HG03097 (cell line): Measurements from ENCODE around the gene CATSPERB.
"Not testable (repeated sequence)": the region's sequence is repeated elsewhere in the genome, so short reads cannot be mapped to it uniquely, and the experiment has no call there.

Experiments used
- ATAC-seq: cut with Tn5 transposase; IDR thresholded peaks from one replicate; pipeline ENCODE4 v1.9.1; 2021; ENCODE audit not compliant: unreplicated experiment, low FRiP score

CATSPERB gene

GRCh38 chr14:91732859-91733477 lies 1.1 kb upstream of the CATSPERB start:
- no peak for ATAC-seq

- no peak for ATAC-seq
Observed at GRCh38 chr14:91732439-91732838, 553 bp upstream of the CATSPERB start.

- no peak for ATAC-seq
Observed at GRCh38 chr14:91731018-91731417, 868 bp downstream of the CATSPERB start.

- ATAC-seq: no peak
Observed at GRCh38 chr14:91729756-91730155, 2.1 kb downstream of the CATSPERB start.

GRCh38 chr14:91728616-91729183 lies 3.2 kb downstream of the CATSPERB start:
- no peak for ATAC-seq

GRCh38 chr14:91727121-91727520 lies 4.8 kb downstream of the CATSPERB start:
- ATAC-seq: no peak

- ATAC-seq: no peak
Observed at GRCh38 chr14:91723501-91723900, 8.4 kb downstream of the CATSPERB start.

GRCh38 chr14:91722386-91722785 lies 9.5 kb downstream of the CATSPERB start:
- no peak for ATAC-seq

GRCh38 chr14:91719839-91720238 lies 12.0 kb downstream of the CATSPERB start:
- ATAC-seq: no peak

GRCh38 chr14:91716999-91717398 lies 14.9 kb downstream of the CATSPERB start:
- ATAC-seq: no peak

GRCh38 chr14:91714805-91715204 lies 17.1 kb downstream of the CATSPERB start:
- no peak for ATAC-seq

GRCh38 chr14:91708795-91709194 lies 23.1 kb downstream of the CATSPERB start:
- ATAC-seq: no peak

- no peak for ATAC-seq
Observed at GRCh38 chr14:91706996-91707395, 24.9 kb downstream of the CATSPERB start.

- ATAC-seq: no peak
Observed at GRCh38 chr14:91694643-91695042, 37.2 kb downstream of the CATSPERB start.

GRCh38 chr14:91693346-91693745 lies 38.5 kb downstream of the CATSPERB start:
- ATAC-seq: no peak

- no peak for ATAC-seq
Observed at GRCh38 chr14:91692075-91692474, 39.8 kb downstream of the CATSPERB start.

- no peak for ATAC-seq
Observed at GRCh38 chr14:91689608-91690007, 42.3 kb downstream of the CATSPERB start.

- not testable (repeated sequence) for ATAC-seq
Observed at GRCh38 chr14:91687436-91687835, 44.5 kb downstream of the CATSPERB start.

GRCh38 chr14:91685600-91685999 lies 46.3 kb downstream of the CATSPERB start:
- ATAC-seq: no peak

- no peak for ATAC-seq
Observed at GRCh38 chr14:91681893-91682563, 49.9 kb downstream of the CATSPERB start.

- ATAC-seq: no peak
Observed at GRCh38 chr14:91681118-91681517, 50.8 kb downstream of the CATSPERB start.

- no peak for ATAC-seq
Observed at GRCh38 chr14:91679273-91679672, 52.6 kb downstream of the CATSPERB start.
